Liver (tissue), 3 donors: ENCODE measurements around the gene IRF4.

Source experiments
- EGR1 ChIP-seq, 2 donors: IDR thresholded peaks; 2 replicates each; pipeline ENCODE4 v1.6.1; 2016 to 2018; ENCODE audit warnings: antibody characterized with exemption in 2 of 2, low read depth in 2 of 2
- FOXA1 ChIP-seq: IDR thresholded peaks from 2 replicates; pipeline ENCODE4 v1.6.1; 2016; ENCODE audit warnings: antibody characterized with exemption
- GABPA ChIP-seq, 2 donors: IDR thresholded peaks in 1 of 2; conservative IDR thresholded peaks in 1 of 2; 2 replicates each; pipeline ENCODE4 v1.6.1; 2016; ENCODE audit warnings: antibody characterized with exemption in 2 of 2, mild to moderate bottlenecking in 1 of 2, moderate library complexity in 1 of 2
- JUND ChIP-seq, 2 donors: IDR thresholded peaks; 2 replicates each; pipeline ENCODE4 v1.6.1; 2016; ENCODE audit warnings: antibody characterized with exemption in 2 of 2
- RAD21 ChIP-seq, 2 donors: IDR thresholded peaks; 2 replicates each; pipeline ENCODE4 v1.6.1; 2016; ENCODE audit warnings: antibody characterized with exemption in 2 of 2, mild to moderate bottlenecking in 2 of 2
- YY1 ChIP-seq: IDR thresholded peaks from 2 replicates; pipeline ENCODE4 v1.6.1; 2016; ENCODE audit warnings: antibody characterized with exemption, mild to moderate bottlenecking
- TF ChIP-seq, protein P1 (sequence below): fragments of 150-350 bp; IDR thresholded peaks from 2 replicates; pipeline ENCODE4 v1.5.1; 2017; ENCODE audit warnings: improper control_type of control experiment, low read depth, low read length; ENCODE audit not compliant: missing input control
- TF ChIP-seq, protein P2 (sequence below): IDR thresholded peaks from 2 replicates; pipeline ENCODE4 v1.6.1; 2016; ENCODE audit warnings: antibody characterized with exemption, mild to moderate bottlenecking
- TF ChIP-seq, protein P3 (sequence below): IDR thresholded peaks from 2 replicates; pipeline ENCODE4 v1.6.1; 2016; ENCODE audit warnings: antibody characterized with exemption
- TF ChIP-seq, protein P4 (sequence below): IDR thresholded peaks from 2 replicates; pipeline ENCODE4 v1.6.1; 2016; ENCODE audit warnings: antibody characterized with exemption
- TF ChIP-seq, protein P5 (sequence below): IDR thresholded peaks from 2 replicates; pipeline ENCODE4 v1.6.1; 2016; ENCODE audit warnings: antibody characterized with exemption
- donor health status: healthy.
- donor health status: healthy.

DNA sequence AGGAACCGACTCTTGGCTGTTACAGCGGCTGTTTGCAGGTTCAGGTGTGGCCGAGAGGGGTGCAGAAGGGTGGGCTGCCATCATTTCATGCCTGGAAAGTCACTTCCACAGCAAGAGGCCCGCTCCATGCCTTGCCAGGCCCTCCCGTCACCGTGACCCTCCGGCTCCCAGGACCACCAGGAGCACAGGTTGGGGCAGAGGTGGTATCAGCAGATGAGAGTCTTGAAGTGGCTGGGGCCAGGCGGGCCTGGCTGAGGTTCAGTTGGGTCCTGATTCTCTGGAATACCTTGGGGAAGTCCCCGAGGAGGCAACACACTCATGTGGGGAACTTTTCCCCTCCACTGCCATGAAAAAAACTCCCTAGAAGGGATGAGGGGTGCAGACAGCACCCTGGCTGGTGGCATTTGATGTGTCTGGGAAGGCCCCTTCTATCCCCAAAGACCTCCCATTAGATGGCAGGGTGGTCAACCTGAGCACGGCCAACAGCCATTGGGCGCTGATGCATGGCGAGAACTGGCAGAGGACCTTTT, 34.2 kb upstream of the IRF4 start:
- TF ChIP-seq, protein P1, sequence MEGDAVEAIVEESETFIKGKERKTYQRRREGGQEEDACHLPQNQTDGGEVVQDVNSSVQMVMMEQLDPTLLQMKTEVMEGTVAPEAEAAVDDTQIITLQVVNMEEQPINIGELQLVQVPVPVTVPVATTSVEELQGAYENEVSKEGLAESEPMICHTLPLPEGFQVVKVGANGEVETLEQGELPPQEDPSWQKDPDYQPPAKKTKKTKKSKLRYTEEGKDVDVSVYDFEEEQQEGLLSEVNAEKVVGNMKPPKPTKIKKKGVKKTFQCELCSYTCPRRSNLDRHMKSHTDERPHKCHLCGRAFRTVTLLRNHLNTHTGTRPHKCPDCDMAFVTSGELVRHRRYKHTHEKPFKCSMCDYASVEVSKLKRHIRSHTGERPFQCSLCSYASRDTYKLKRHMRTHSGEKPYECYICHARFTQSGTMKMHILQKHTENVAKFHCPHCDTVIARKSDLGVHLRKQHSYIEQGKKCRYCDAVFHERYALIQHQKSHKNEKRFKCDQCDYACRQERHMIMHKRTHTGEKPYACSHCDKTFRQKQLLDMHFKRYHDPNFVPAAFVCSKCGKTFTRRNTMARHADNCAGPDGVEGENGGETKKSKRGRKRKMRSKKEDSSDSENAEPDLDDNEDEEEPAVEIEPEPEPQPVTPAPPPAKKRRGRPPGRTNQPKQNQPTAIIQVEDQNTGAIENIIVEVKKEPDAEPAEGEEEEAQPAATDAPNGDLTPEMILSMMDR, result no peak
- TF ChIP-seq, protein P2, sequence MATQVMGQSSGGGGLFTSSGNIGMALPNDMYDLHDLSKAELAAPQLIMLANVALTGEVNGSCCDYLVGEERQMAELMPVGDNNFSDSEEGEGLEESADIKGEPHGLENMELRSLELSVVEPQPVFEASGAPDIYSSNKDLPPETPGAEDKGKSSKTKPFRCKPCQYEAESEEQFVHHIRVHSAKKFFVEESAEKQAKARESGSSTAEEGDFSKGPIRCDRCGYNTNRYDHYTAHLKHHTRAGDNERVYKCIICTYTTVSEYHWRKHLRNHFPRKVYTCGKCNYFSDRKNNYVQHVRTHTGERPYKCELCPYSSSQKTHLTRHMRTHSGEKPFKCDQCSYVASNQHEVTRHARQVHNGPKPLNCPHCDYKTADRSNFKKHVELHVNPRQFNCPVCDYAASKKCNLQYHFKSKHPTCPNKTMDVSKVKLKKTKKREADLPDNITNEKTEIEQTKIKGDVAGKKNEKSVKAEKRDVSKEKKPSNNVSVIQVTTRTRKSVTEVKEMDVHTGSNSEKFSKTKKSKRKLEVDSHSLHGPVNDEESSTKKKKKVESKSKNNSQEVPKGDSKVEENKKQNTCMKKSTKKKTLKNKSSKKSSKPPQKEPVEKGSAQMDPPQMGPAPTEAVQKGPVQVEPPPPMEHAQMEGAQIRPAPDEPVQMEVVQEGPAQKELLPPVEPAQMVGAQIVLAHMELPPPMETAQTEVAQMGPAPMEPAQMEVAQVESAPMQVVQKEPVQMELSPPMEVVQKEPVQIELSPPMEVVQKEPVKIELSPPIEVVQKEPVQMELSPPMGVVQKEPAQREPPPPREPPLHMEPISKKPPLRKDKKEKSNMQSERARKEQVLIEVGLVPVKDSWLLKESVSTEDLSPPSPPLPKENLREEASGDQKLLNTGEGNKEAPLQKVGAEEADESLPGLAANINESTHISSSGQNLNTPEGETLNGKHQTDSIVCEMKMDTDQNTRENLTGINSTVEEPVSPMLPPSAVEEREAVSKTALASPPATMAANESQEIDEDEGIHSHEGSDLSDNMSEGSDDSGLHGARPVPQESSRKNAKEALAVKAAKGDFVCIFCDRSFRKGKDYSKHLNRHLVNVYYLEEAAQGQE, result no peak
- TF ChIP-seq EGR1 (IDR thresholded peaks at IDR 0.05; ENCODE audit: low read depth in 2 of 2) (no peak), FOXA1 (no peak), GABPA (IDR thresholded peaks at IDR 0.05 in 1 of 2, conservative IDR thresholded peaks at IDR 0.05 in 1 of 2) (no peak), YY1 (no peak), JUND (IDR thresholded peaks at IDR 0.05) (no peak), RAD21 (IDR thresholded peaks at IDR 0.05) (no peak)
- TF ChIP-seq, protein P3, sequence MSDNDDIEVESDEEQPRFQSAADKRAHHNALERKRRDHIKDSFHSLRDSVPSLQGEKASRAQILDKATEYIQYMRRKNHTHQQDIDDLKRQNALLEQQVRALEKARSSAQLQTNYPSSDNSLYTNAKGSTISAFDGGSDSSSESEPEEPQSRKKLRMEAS, result no peak
- TF ChIP-seq, protein P4, sequence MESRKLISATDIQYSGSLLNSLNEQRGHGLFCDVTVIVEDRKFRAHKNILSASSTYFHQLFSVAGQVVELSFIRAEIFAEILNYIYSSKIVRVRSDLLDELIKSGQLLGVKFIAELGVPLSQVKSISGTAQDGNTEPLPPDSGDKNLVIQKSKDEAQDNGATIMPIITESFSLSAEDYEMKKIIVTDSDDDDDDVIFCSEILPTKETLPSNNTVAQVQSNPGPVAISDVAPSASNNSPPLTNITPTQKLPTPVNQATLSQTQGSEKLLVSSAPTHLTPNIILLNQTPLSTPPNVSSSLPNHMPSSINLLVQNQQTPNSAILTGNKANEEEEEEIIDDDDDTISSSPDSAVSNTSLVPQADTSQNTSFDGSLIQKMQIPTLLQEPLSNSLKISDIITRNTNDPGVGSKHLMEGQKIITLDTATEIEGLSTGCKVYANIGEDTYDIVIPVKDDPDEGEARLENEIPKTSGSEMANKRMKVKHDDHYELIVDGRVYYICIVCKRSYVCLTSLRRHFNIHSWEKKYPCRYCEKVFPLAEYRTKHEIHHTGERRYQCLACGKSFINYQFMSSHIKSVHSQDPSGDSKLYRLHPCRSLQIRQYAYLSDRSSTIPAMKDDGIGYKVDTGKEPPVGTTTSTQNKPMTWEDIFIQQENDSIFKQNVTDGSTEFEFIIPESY, result no peak
- TF ChIP-seq, protein P5, sequence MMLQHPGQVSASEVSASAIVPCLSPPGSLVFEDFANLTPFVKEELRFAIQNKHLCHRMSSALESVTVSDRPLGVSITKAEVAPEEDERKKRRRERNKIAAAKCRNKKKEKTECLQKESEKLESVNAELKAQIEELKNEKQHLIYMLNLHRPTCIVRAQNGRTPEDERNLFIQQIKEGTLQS, result no peak
